HUES6 (cell line): ENCODE results near the gene ADAMTSL4.
A peak's percentile ranks its signal among the peaks of the same experiment; 100 is the strongest.
"Not testable (repeated sequence)": the region's sequence is repeated elsewhere in the genome, so short reads cannot be mapped to it uniquely, and the experiment has no call there.

Source experiments
- H3K27ac ChIP-seq: 2 replicates; pipeline ENCODE4 v1.7.0; 2013; ENCODE audit warnings: low read depth, mild to moderate bottlenecking, low read length, inconsistent platforms
- H3K27me3 ChIP-seq: 2 replicates; pipeline ENCODE4 v1.6.1; 2013; ENCODE audit warnings: low read length; ENCODE audit not compliant: control insufficient read depth, insufficient read depth
- H3K36me3 ChIP-seq: 2 replicates; pipeline ENCODE4 v1.6.1; 2013; ENCODE audit warnings: low read length; ENCODE audit not compliant: control insufficient read depth, insufficient read depth
- H3K4me1 ChIP-seq: 2 replicates; pipeline ENCODE4 v1.6.1; 2013; ENCODE audit warnings: low read length; ENCODE audit not compliant: control insufficient read depth, insufficient read depth
- H3K4me3 ChIP-seq: 2 replicates; pipeline ENCODE4 v1.5.1; 2013; ENCODE audit warnings: low read depth, low read length
- H3K9ac ChIP-seq: one replicate; pipeline ENCODE4 v1.6.1; 2013; ENCODE audit warnings: mild to moderate bottlenecking, low read length
- H3K9me3 ChIP-seq: 2 replicates; pipeline ENCODE4 v1.6.1; 2013; ENCODE audit warnings: low read depth, low read length; ENCODE audit not compliant: control insufficient read depth, insufficient read depth

Gene ADAMTSL4

GRCh38 chr1:150605451-150605731 lies 56.2 kb downstream of the ADAMTSL4 start:
- Histone ChIP-seq H3K9ac (peak overlapping the region; percentile 74), H3K27ac (peak overlapping the region; percentile 95; the same call in 1 of the 2 replicates), H3K36me3 (peaks cover 16% of the 10 kb centered on the region), H3K4me1 (peaks cover 20% of the 10 kb centered on the region)
- not testable (repeated sequence) for H3K27me3 ChIP-seq, H3K4me3 ChIP-seq, H3K9me3 ChIP-seq

- peaks cover 22% of the 10 kb centered on the region for H3K4me1 ChIP-seq
- no peak overlapping the region for H3K27ac ChIP-seq
- H3K9me3 ChIP-seq, result no peaks in the 10 kb centered on the region
- no peak overlapping the region for H3K9ac ChIP-seq
- H3K36me3 ChIP-seq, result peaks cover 21% of the 10 kb centered on the region
- no peaks in the 10 kb centered on the region for H3K27me3 ChIP-seq
- no peak overlapping the region for H3K4me3 ChIP-seq
Observed at GRCh38 chr1:150606463-150607142, 57.4 kb downstream of the ADAMTSL4 start.

- Histone ChIP-seq H3K9me3 (no peaks in the 10 kb centered on the region), H3K36me3 (peaks cover 36% of the 10 kb centered on the region), H3K27ac (peak overlapping the region; percentile 58; the same call in 1 of the 2 replicates), H3K27me3 (no peaks in the 10 kb centered on the region), H3K4me1 (peaks cover 10% of the 10 kb centered on the region), H3K9ac (no peak overlapping the region), H3K4me3 (no peak overlapping the region)
Observed at GRCh38 chr1:150609732-150610131, 60.5 kb downstream of the ADAMTSL4 start.
